Fibroblast of pulmonary artery (primary cell): ENCODE data around the gene NR5A1.

ENCODE experiments used
- DNase-seq: peaks from one replicate; pipeline ENCODE4 v3.0.0-alpha.2; 2010; ENCODE audit warnings: low read depth
- H3K4me3 ChIP-seq: replicated peaks from 2 replicates; pipeline ENCODE4 v1.5.1; 2011; ENCODE audit warnings: low read depth, mild to moderate bottlenecking, control low read depth, low read length, moderate library complexity
- TF ChIP-seq, protein P1 (sequence below): IDR thresholded peaks from 2 replicates; pipeline ENCODE4 v1.5.1; 2011; ENCODE audit warnings: mild to moderate bottlenecking, control low read depth, low read length, inconsistent platforms; ENCODE audit errors: missing control alignments

The NR5A1 gene

DNA sequence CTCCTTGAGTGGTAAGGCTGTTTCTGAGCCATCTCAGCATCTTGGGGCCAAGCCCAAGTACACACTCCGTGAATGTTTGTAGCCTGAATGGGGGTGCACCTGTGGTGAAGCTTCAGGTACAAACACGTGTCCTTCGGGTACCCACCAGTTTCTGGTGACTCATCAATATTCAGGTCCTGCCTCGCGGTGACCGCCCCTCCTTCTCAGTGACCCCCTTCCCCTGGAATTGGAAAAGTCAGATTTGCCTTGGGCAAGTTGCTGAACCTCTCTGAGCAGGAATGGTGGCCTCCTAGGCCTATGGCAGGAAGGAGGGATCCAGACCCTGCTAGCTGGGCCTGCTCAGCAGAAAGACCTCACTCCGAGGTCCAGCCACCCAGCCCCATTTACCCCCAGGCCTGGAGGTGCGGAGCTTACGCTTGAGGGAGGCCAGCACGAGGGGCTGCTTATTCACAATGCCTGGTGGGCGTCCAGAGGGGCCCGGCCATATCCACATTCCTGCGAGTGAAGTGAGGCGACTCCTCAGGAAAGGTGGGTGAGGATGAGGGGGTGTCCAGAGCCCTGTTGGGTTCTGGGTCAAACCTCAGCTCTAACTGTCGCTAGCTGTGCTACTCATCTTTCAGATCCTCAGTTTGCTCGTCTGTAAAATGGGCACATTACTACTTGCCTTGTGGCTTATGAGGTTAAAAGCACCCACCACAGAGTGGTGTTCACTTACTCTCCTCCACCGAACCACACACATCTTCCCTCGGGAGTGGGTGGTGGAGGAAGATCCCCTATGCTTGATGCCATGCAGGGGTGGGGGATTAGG is 49.9 kb downstream of the NR5A1 start:
- H3K4me3 ChIP-seq: no peak overlapping the region
- TF ChIP-seq, protein P1, sequence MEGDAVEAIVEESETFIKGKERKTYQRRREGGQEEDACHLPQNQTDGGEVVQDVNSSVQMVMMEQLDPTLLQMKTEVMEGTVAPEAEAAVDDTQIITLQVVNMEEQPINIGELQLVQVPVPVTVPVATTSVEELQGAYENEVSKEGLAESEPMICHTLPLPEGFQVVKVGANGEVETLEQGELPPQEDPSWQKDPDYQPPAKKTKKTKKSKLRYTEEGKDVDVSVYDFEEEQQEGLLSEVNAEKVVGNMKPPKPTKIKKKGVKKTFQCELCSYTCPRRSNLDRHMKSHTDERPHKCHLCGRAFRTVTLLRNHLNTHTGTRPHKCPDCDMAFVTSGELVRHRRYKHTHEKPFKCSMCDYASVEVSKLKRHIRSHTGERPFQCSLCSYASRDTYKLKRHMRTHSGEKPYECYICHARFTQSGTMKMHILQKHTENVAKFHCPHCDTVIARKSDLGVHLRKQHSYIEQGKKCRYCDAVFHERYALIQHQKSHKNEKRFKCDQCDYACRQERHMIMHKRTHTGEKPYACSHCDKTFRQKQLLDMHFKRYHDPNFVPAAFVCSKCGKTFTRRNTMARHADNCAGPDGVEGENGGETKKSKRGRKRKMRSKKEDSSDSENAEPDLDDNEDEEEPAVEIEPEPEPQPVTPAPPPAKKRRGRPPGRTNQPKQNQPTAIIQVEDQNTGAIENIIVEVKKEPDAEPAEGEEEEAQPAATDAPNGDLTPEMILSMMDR: no peak
- DNase-seq: no peak

GRCh38 chr9:124456341-124457078 is 50.7 kb downstream of the NR5A1 start:
- DNase-seq: no peak

DNA sequence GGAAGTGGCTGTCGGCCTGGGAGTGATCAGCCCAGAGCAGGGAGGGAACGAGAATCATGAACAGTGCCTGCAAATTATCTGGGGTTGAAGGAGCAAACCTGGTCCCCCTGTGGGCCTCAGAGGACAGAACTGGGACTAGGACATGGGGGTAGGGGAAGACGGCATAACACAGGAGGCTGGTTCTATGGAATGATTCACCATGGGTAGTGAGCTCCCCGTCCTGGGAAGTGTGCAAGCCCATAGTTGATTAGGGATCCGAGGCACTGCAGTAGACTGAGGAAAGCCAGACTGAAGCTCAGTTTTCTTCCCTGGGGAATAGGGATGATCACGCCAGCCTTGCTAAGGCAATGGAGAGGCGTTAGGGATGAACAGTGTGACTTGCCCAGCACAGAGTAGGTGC is 51.4 kb downstream of the NR5A1 start:
- no peak for DNase-seq
- H3K4me3 ChIP-seq: no peak overlapping the region
- TF ChIP-seq, protein P1: no peak

More at GRCh38 chr9:124456341-124457078, 50.7 kb downstream of the NR5A1 start:
- no peak overlapping the region for H3K4me3 ChIP-seq
- TF ChIP-seq, protein P1: no peak

GRCh38 chr9:124454791-124455443 is 52.3 kb downstream of the NR5A1 start:
- H3K4me3 ChIP-seq: no peak overlapping the region
- TF ChIP-seq, protein P1: no peak
- no peak for DNase-seq

- TF ChIP-seq, protein P1: no peak
- no peak overlapping the region for H3K4me3 ChIP-seq
- no peak for DNase-seq
These were observed 52.9 kb downstream of the NR5A1 start for GRCh38 chr9:124454296-124454695.

GRCh38 chr9:124453586-124454191 is 53.5 kb downstream of the NR5A1 start:
- DNase-seq: no peak
- TF ChIP-seq, protein P1: no peak
- no peak overlapping the region for H3K4me3 ChIP-seq
